ENCODE results near the gene INS. TPM values are rescaled to one million over a fixed set of nuclear protein-coding genes. Genes with fewer than 3 reads are reported as not detected.

INS gene
- total RNA-seq, 1 donor from 2014 or later: not detected

DNA sequence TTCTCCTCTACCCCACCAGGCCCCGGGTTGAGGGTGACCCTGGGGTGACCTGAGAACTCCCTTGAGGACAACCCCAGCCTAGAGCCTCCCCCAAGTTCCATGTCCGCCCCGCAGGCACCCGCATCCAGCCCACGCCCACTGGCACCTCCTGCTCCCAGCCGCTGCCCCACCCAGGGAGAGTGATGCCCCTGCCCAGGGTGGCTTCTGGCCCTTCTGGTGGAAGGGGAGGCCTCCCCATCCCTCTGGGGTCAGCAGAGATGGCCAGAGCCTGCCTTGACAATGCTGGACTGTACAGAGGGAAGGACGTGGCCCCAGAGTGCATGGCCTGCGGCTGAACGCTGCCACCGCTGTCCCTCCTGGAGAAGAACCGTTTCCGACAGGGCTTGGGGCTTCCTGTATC lies 11.7 kb upstream of the INS start:
- H3K36me3 ChIP-seq (ENCODE audit: insufficient read depth, low read length): no peaks in the 10 kb centered on the region
- H4K20me1 ChIP-seq (ENCODE audit: insufficient read depth, low read length): no peaks in the 10 kb centered on the region
- Mint-ChIP-seq H3K36me3 (ENCODE audit: low read depth, unreplicated experiment) (no peaks in the 10 kb centered on the region), H3K9me3 (ENCODE audit: unreplicated experiment) (no peaks in the 10 kb centered on the region), H3K4me1 (ENCODE audit: low read depth, unreplicated experiment) (no peaks in the 10 kb centered on the region), H3K4me3 (ENCODE audit: unreplicated experiment) (no peak overlapping the region), H3K27ac (ENCODE audit: unreplicated experiment) (no peak overlapping the region), H3K27me3 (ENCODE audit: low read depth, unreplicated experiment) (peaks cover 11% of the 10 kb centered on the region)
- no peak overlapping the region for H3K9ac ChIP-seq (ENCODE audit: low read length)
- no peaks in the 10 kb centered on the region for H3K27me3 ChIP-seq (ENCODE audit: insufficient read depth, low read length)
- TF ChIP-seq, protein P1, sequence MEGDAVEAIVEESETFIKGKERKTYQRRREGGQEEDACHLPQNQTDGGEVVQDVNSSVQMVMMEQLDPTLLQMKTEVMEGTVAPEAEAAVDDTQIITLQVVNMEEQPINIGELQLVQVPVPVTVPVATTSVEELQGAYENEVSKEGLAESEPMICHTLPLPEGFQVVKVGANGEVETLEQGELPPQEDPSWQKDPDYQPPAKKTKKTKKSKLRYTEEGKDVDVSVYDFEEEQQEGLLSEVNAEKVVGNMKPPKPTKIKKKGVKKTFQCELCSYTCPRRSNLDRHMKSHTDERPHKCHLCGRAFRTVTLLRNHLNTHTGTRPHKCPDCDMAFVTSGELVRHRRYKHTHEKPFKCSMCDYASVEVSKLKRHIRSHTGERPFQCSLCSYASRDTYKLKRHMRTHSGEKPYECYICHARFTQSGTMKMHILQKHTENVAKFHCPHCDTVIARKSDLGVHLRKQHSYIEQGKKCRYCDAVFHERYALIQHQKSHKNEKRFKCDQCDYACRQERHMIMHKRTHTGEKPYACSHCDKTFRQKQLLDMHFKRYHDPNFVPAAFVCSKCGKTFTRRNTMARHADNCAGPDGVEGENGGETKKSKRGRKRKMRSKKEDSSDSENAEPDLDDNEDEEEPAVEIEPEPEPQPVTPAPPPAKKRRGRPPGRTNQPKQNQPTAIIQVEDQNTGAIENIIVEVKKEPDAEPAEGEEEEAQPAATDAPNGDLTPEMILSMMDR (IDR thresholded peaks at IDR 0.05; ENCODE audit: insufficient read depth, low read depth, low read length): no peak
- TF ChIP-seq EZH2 (IDR thresholded peaks at IDR 0.05; ENCODE audit: insufficient read depth, low read length): no peak
- no peak overlapping the region for H2AFZ ChIP-seq (ENCODE audit: low read depth, low read length)
- H3K4me1 ChIP-seq (ENCODE audit: insufficient read depth, low read length): peaks cover 13% of the 10 kb centered on the region
- no peaks in the 10 kb centered on the region for H3K79me2 ChIP-seq (ENCODE audit: insufficient read depth, low read length)
- no peak for FAIRE-seq
- H3K4me3 ChIP-seq (ENCODE audit: insufficient read depth, low read depth, low read length): no peak overlapping the region
- DNase-seq (ENCODE audit: low read depth): no peak
- no peak overlapping the region for H3K27ac ChIP-seq (ENCODE audit: low read depth, low read length)
- H3K9me3 ChIP-seq (ENCODE audit: insufficient read depth, low read depth, low read length): no peaks in the 10 kb centered on the region
- H3K4me2 ChIP-seq (ENCODE audit: low read length): no peak overlapping the region

DNA sequence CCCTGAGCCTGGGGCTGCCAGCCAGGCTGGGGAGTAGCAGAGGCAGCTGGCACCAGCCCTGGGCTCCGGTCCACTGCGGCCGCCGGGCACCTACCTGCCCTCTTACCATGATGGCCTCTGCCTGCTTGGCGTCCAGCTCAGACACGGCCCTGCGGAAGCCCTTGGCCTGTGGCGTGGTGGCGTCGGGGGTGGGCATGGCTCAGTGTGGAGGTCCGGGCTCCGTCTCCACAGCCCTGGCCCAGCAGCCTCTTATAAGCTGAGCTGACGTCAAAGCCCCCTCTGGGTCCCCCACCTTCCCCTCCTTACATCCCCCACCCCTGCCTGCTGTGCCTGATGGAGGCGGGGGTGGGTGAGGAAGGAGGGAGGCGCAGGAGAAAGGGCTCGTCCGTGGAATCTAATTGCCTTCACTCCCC lies 10.6 kb upstream of the INS start, which contains the start of gene TH:
TSS of gene TH (minus strand) at position 225 of the 413 bp plus-strand sequence. CDS start at position 196, 29 bp downstream.
- Histone ChIP-seq H3K36me3 (ENCODE audit: insufficient read depth, low read length) (no peaks in the 10 kb centered on the region), H2AFZ (ENCODE audit: low read depth, low read length) (no peak within 1 kb of the TSS), H3K27ac (ENCODE audit: low read depth, low read length) (no peak within 1 kb of the TSS), H3K4me3 (ENCODE audit: insufficient read depth, low read depth, low read length) (no peak within 1 kb of the TSS), H3K9ac (ENCODE audit: low read length) (no peak within 1 kb of the TSS), H4K20me1 (ENCODE audit: insufficient read depth, low read length) (no peaks in the 10 kb centered on the region), H3K79me2 (ENCODE audit: insufficient read depth, low read length) (no peaks in the 10 kb centered on the region), H3K4me2 (ENCODE audit: low read length) (no peak within 1 kb of the TSS), H3K4me1 (ENCODE audit: insufficient read depth, low read length) (peaks cover 11% of the 10 kb centered on the region), H3K27me3 (ENCODE audit: insufficient read depth, low read length) (no peaks in the 10 kb centered on the region), H3K9me3 (ENCODE audit: insufficient read depth, low read depth, low read length) (no peaks in the 10 kb centered on the region)
- Mint-ChIP-seq H3K4me1 (ENCODE audit: low read depth, unreplicated experiment) (no peaks in the 10 kb centered on the region), H3K36me3 (ENCODE audit: low read depth, unreplicated experiment) (no peaks in the 10 kb centered on the region), H3K9me3 (ENCODE audit: unreplicated experiment) (no peaks in the 10 kb centered on the region), H3K4me3 (ENCODE audit: unreplicated experiment) (no peak within 1 kb of the TSS), H3K27me3 (ENCODE audit: low read depth, unreplicated experiment) (peaks cover 11% of the 10 kb centered on the region), H3K27ac (ENCODE audit: unreplicated experiment) (no peak within 1 kb of the TSS)
- DNase-seq (ENCODE audit: low read depth) (no peak), FAIRE-seq (no peak)
- TF ChIP-seq, protein P1 (IDR thresholded peaks at IDR 0.05; ENCODE audit: insufficient read depth, low read depth, low read length): no peak
- TF ChIP-seq EZH2 (IDR thresholded peaks at IDR 0.05; ENCODE audit: insufficient read depth, low read length): no peak

DNA sequence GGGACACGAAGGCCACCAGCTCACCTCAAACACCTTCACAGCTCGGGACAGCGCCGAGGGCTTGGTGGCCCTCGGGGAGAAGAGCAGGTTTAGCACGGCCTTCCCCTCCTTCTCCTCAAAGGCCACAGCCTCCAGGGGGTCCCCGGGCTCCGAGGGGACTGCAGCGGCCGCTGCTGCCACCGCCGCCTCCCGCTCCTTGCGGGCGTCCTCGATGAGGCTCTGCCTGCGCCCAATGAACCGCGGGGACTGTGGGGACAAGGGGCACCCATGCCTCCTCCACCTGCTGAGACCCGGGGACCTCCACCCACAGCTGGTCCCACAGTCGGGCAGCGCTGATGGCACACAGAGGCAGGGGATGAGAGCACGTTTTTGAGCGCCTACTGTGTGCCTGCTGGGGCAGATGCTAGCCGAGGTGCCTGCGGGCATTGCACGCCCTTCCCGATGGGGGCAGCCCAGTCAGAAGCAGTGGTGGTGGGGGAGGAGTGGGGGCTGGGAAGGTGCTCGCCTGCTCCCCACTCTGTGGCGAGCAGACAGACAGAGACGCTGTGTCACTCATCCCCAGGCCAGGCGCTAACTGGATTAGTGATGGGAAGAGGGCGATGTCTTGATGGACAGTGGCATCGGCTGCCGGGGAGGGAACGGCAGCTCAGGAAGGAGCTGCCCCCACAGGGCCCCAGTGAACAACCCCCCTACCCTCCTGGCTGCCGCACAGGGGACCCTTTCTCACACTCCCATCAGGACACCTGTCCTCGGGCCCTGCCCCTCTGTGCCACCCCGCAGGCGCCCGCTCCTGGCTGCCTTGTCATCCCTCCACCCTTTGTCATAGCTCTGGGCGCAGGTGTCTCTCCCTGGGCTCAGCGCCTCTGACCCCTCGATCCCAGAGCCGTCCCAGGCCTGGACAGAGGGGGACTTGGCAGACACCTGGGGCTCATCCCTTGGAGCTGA lies 8.9 kb upstream of the INS start:
- no peak for DNase-seq (ENCODE audit: low read depth)
- Histone ChIP-seq H3K4me3 (ENCODE audit: insufficient read depth, low read depth, low read length) (no peak overlapping the region), H3K4me2 (ENCODE audit: low read length) (no peak overlapping the region), H4K20me1 (ENCODE audit: insufficient read depth, low read length) (no peaks in the 10 kb centered on the region), H3K79me2 (ENCODE audit: insufficient read depth, low read length) (no peaks in the 10 kb centered on the region), H3K27me3 (ENCODE audit: insufficient read depth, low read length) (no peaks in the 10 kb centered on the region), H3K4me1 (ENCODE audit: insufficient read depth, low read length) (no peaks in the 10 kb centered on the region), H3K9ac (ENCODE audit: low read length) (no peak overlapping the region), H3K36me3 (ENCODE audit: insufficient read depth, low read length) (no peaks in the 10 kb centered on the region), H3K27ac (ENCODE audit: low read depth, low read length) (no peak overlapping the region), H3K9me3 (ENCODE audit: insufficient read depth, low read depth, low read length) (no peaks in the 10 kb centered on the region), H2AFZ (ENCODE audit: low read depth, low read length) (no peak overlapping the region)
- H3K36me3 Mint-ChIP-seq (ENCODE audit: low read depth, unreplicated experiment): no peaks in the 10 kb centered on the region
- no peak overlapping the region for H3K4me3 Mint-ChIP-seq (ENCODE audit: unreplicated experiment)
- peaks cover 14% of the 10 kb centered on the region for H3K27me3 Mint-ChIP-seq (ENCODE audit: low read depth, unreplicated experiment)
- no peak overlapping the region for H3K27ac Mint-ChIP-seq (ENCODE audit: unreplicated experiment)
- no peaks in the 10 kb centered on the region for H3K9me3 Mint-ChIP-seq (ENCODE audit: unreplicated experiment)
- TF ChIP-seq, protein P1 (IDR thresholded peaks at IDR 0.05; ENCODE audit: insufficient read depth, low read depth, low read length): no peak
- TF ChIP-seq EZH2 (IDR thresholded peaks at IDR 0.05; ENCODE audit: insufficient read depth, low read length): no peak
- no peak for FAIRE-seq
- no peaks in the 10 kb centered on the region for H3K4me1 Mint-ChIP-seq (ENCODE audit: low read depth, unreplicated experiment)
